H1 (cell line): ENCODE results near the gene HDAC8. TPM values are rescaled to one million over a fixed set of nuclear protein-coding genes. Genes with fewer than 3 reads are reported as not detected.

Source experiments
- CTCF ChIA-PET: fragments of 300-600 bp; sonication (Branson Sonifier 250); formaldehyde crosslinking; loops from one replicate; lab custom pipeline; 2021; ENCODE audit not compliant: partially characterized antibody; lab: Charles Lee
- POLR2A ChIA-PET: fragments of 300-600 bp; sonication (Branson Sonifier 250); formaldehyde crosslinking; loops from one replicate; lab custom pipeline; 2021; ENCODE audit warnings: inconsistent platforms; ENCODE audit not compliant: partially characterized antibody; lab: Charles Lee
- DNase-seq, 2 experiments: peaks; one replicate each; pipeline versions ENCODE4 v3.0.0 to v3.0.0-alpha.2; 2010 to 2022; ENCODE audit warnings: low spot score in 2 of 2, low read depth in 1 of 2, mixed read lengths in 1 of 2
- FAIRE-seq: peaks from 2 replicates; lab custom pipeline; 2011; peaks lifted over from hg19 to GRCh38; lab: Jason Lieb, UNC
- H2AFZ ChIP-seq: 2 replicates; pipeline ENCODE4 v1.8.1; 2012; ENCODE audit warnings: low read length, inconsistent platforms
- H2AK5ac ChIP-seq: 2 replicates; pipeline ENCODE4 v1.6.1; 2013; ENCODE audit warnings: low read depth, low read length
- H2BK120ac ChIP-seq: replicated peaks from 2 replicates; pipeline ENCODE3; 2013; ENCODE audit warnings: low read depth, low read length, inconsistent platforms
- H2BK12ac ChIP-seq: 2 replicates; pipeline ENCODE4 v1.6.1; 2013; ENCODE audit warnings: low read depth, low read length
- H2BK15ac ChIP-seq: 2 replicates; pipeline ENCODE4 v1.6.1; 2013; ENCODE audit warnings: low read length
- H2BK20ac ChIP-seq: 2 replicates; pipeline ENCODE4 v1.6.1; 2013; ENCODE audit warnings: low read length
- H2BK5ac ChIP-seq: 2 replicates; pipeline ENCODE4 v1.6.1; 2013; ENCODE audit warnings: low read depth, low read length
- H3K14ac ChIP-seq: 2 replicates; pipeline ENCODE4 v1.6.1; 2013; ENCODE audit warnings: inconsistent platforms; ENCODE audit not compliant: insufficient read length
- H3K18ac ChIP-seq: 2 replicates; pipeline ENCODE4 v1.6.1; 2013; ENCODE audit warnings: low read length; ENCODE audit errors: extremely low read depth
- H3K23ac ChIP-seq: 2 replicates; pipeline ENCODE4 v1.6.1; 2013; ENCODE audit warnings: inconsistent platforms; ENCODE audit not compliant: insufficient read length
- H3K23me2 ChIP-seq: 2 replicates; pipeline ENCODE4 v1.6.1; 2013; ENCODE audit warnings: low read depth, low read length
- H3K27ac ChIP-seq: 2 replicates; pipeline ENCODE4 v1.6.1; 2011; ENCODE audit warnings: low read depth, low read length, inconsistent platforms
- H3K27me3 ChIP-seq, 4 experiments: replicated peaks in 1 of 4; 1 replicate in 1 of 4; 2 replicates in 3 of 4; pipeline versions ENCODE4 v1.6.1 to v1.8.1; 2011 to 2013; ENCODE audit warnings: low read length in 3 of 4, mild to moderate bottlenecking in 3 of 4, inconsistent platforms in 2 of 4, mixed read lengths in 2 of 4, moderate library complexity in 1 of 4; ENCODE audit not compliant: control insufficient read depth in 3 of 4, insufficient read depth in 3 of 4; ENCODE audit errors: extremely low read depth in 1 of 4
- H3K36me3 ChIP-seq, 4 experiments: 2 replicates each; pipeline versions ENCODE4 v1.6.1 to v1.8.1; 2011 to 2013; ENCODE audit warnings: mild to moderate bottlenecking in 4 of 4, low read length in 3 of 4, moderate library complexity in 2 of 4, control low read depth in 1 of 4, inconsistent platforms in 1 of 4; ENCODE audit not compliant: insufficient read depth in 4 of 4, control insufficient read depth in 2 of 4
- H3K4ac ChIP-seq: replicated peaks from 2 replicates; pipeline ENCODE3; 2013; ENCODE audit warnings: low read length, low read depth, mixed read lengths, inconsistent platforms; ENCODE audit not compliant: insufficient read length
- H3K4me1 ChIP-seq, 4 experiments: replicated peaks in 1 of 4; 1 replicate in 1 of 4; 2 replicates in 3 of 4; pipeline versions ENCODE4 v1.6.1 to v1.8.1; 2011 to 2013; ENCODE audit warnings: low read length in 3 of 4, inconsistent platforms in 2 of 4, mixed read lengths in 1 of 4; ENCODE audit not compliant: insufficient read depth in 4 of 4, control insufficient read depth in 3 of 4
- H3K4me2 ChIP-seq, 2 experiments: 2 replicates each; pipeline versions ENCODE4 v1.6.1 to v1.8.1; 2011 to 2013; ENCODE audit warnings: low read depth in 2 of 2, low read length in 2 of 2, control low read depth in 1 of 2, inconsistent platforms in 1 of 2, mild to moderate bottlenecking in 1 of 2; ENCODE audit not compliant: insufficient read depth in 1 of 2
- H3K4me3 ChIP-seq, 4 experiments: fragments of 200-600, 300-600 bp in 1 of 4; sonication (generic), shearing (Covaris generic), sonication (Bioruptor Twin) in 1 of 4; 2 replicates each; pipeline versions ENCODE4 v1.5.1 to v1.8.1; 2011 to 2016; ENCODE audit warnings: low read length in 4 of 4, low read depth in 3 of 4, control low read depth in 2 of 4, inconsistent platforms in 2 of 4, mild to moderate bottlenecking in 2 of 4, mixed read lengths in 1 of 4, moderate library complexity in 1 of 4; ENCODE audit not compliant: insufficient read depth in 2 of 4; ENCODE audit errors: extremely low read depth in 1 of 4
- H3K56ac ChIP-seq: replicated peaks from 2 replicates; pipeline ENCODE3; 2013; ENCODE audit warnings: low read depth, mild to moderate bottlenecking, mixed read lengths, low read length, inconsistent platforms; ENCODE audit not compliant: insufficient read length
- H3K79me1 ChIP-seq: 2 replicates; pipeline ENCODE4 v1.6.1; 2013; ENCODE audit warnings: low read depth, low read length, control low read depth
- H3K79me2 ChIP-seq, 2 experiments: 2 replicates each; pipeline versions ENCODE4 v1.6.1 to v1.8.1; 2012 to 2013; ENCODE audit warnings: low read length in 2 of 2, mild to moderate bottlenecking in 2 of 2, inconsistent platforms in 1 of 2; ENCODE audit not compliant: insufficient read depth in 2 of 2, control insufficient read depth in 1 of 2
- H3K9ac ChIP-seq, 4 experiments: replicated peaks in 1 of 4; 1 replicate in 1 of 4; 2 replicates in 3 of 4; pipeline versions ENCODE4 v1.6.1 to v1.8.1; 2011 to 2013; ENCODE audit warnings: low read depth in 3 of 4, low read length in 3 of 4, control low read depth in 2 of 4, mild to moderate bottlenecking in 2 of 4, moderate library complexity in 2 of 4, inconsistent platforms in 1 of 4; ENCODE audit errors: extremely low read depth in 1 of 4
- H3K9me3 ChIP-seq, 2 experiments: 2 replicates each; pipeline versions ENCODE4 v1.6.1 to v1.8.1; 2012 to 2013; ENCODE audit warnings: mild to moderate bottlenecking in 2 of 2, moderate library complexity in 2 of 2, control low read depth in 1 of 2, inconsistent platforms in 1 of 2, low read depth in 1 of 2, low read length in 1 of 2, mixed read lengths in 1 of 2; ENCODE audit not compliant: insufficient read depth in 2 of 2
- H4K20me1 ChIP-seq, 2 experiments: replicated peaks in 1 of 2; 2 replicates each; pipeline versions ENCODE3 to v1.8.1; 2011 to 2013; ENCODE audit warnings: inconsistent platforms in 2 of 2, low read length in 2 of 2, mild to moderate bottlenecking in 1 of 2; ENCODE audit not compliant: insufficient read depth in 2 of 2, control insufficient read depth in 1 of 2
- H4K5ac ChIP-seq: 2 replicates; pipeline ENCODE4 v1.6.1; 2013; ENCODE audit warnings: low read length, low read depth, mixed read lengths, inconsistent platforms; ENCODE audit not compliant: insufficient read length
- H4K8ac ChIP-seq: 2 replicates; pipeline ENCODE4 v1.8.0; 2013; ENCODE audit warnings: mild to moderate bottlenecking, moderate library complexity, low read length, inconsistent platforms; ENCODE audit not compliant: insufficient read depth; ENCODE audit errors: extremely low read depth
- H4K91ac ChIP-seq: replicated peaks from 2 replicates; pipeline ENCODE3; 2013; ENCODE audit warnings: low read length, mixed read lengths, inconsistent platforms; ENCODE audit not compliant: insufficient read length
- CEBPB ChIP-seq: IDR thresholded peaks from 2 replicates; pipeline ENCODE4 v1.6.1; 2012; ENCODE audit warnings: low read depth, low read length
- SIRT6 ChIP-seq: IDR thresholded peaks from one replicate; pipeline ENCODE4 v1.7.1; 2012; ENCODE audit warnings: low read length, inconsistent platforms
- WGBS, 2 experiments: shearing (Covaris generic) in 1 of 2; methylation state at CpG; one replicate each; pipeline versions ENCODE4 v1.1.6 to v1.1.7; 2013 to 2015; ENCODE audit warnings: low lambda C conversion rate in 2 of 2, mixed read lengths in 2 of 2, inconsistent platforms in 1 of 2, low coverage in 1 of 2, missing lambda C conversion rate in 1 of 2; ENCODE audit not compliant: insufficient replicate concordance in 2 of 2, insufficient coverage in 1 of 2, insufficient read length in 1 of 2; ENCODE audit errors: extremely low coverage in 1 of 2, missing lambda C conversion rate in 1 of 2; 5-methylcytosine and 5-hydroxymethylcytosine counted together
- polyA plus RNA-seq, 7 experiments: library from polyadenylated mRNA; depleted of rRNA in 3 of 7; stranded (reverse) in 5 of 7; unstranded in 2 of 7; fragments of >200 nt in 5 of 7; fragments of 200-250 nt in 2 of 7; gene quantifications; 1 replicate in 5 of 7; 2 replicates in 1 of 7; 4 replicates in 1 of 7; pipeline versions ENCODE4 v1.2.1 to v1.2.3, GENCODE V29; 2011 to 2013; ENCODE audit warnings: missing spikeins in 2 of 7, mixed read lengths in 2 of 7
- total RNA-seq: library from RNA; stranded (reverse); fragmentation: NEBNext Ultra II Directional; extraction: Animal tissue kit (Norgen Biotek cat#: 25700); gene quantifications from 2 replicates; pipeline ENCODE4 v1.2.1, GENCODE V29; 2021

The HDAC8 gene
- total and polyA plus RNA-seq, 2 of the 8 experiments (the other 6 are each of a cell fraction or from before 2014, with no cell fraction given) = 9.7 to 20.3 TPM

DNA sequence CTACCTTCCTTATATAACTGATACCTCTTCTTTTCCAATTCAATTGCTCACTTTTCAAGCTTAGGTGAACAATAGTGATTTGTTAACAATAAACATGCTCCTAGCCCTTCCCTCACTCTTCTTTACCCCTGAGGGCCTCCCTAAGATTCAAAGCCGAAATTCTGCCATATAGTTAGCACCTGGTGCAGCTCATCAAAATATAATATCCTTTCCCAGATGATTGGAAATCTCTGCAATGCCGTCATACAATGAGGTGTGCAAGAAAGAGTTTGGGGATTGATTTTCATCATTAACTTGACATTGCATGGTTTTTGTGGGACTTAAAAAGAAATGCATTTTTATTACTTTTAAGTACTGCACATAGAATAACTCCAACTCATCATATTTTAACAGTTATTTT is 95.3 kb downstream of the HDAC8 start:
- WGBS, 2 experiments = 94% methylated on average over 2 of the region's 2 CpGs; no CpG with 5 or more reads in 1 of the 2 experiments
- Histone ChIP-seq H3K4ac (no peak overlapping the region), H3K9me3 (no peaks in the 10 kb centered on the region), H3K4me1 (peaks cover 0 to 3% (median 1%) of the 10 kb centered on the region in 4 experiments; a peak in 3 of 7 replicates), H3K79me1 (no peaks in the 10 kb centered on the region), H3K56ac (no peak overlapping the region), H4K5ac (no peak overlapping the region), H2BK5ac (no peak overlapping the region), H3K27me3 (no peaks in the 10 kb centered on the region), H2BK15ac (no peak overlapping the region), H3K36me3 (no peaks in the 10 kb centered on the region), H3K18ac (no peak overlapping the region), H3K79me2 (no peaks in the 10 kb centered on the region), H2AK5ac (no peak overlapping the region), H3K9ac (no peak overlapping the region), H3K27ac (no peak overlapping the region), H4K8ac (no peak overlapping the region), H2BK12ac (no peak overlapping the region), H3K23ac (no peak overlapping the region), H3K23me2 (no peaks in the 10 kb centered on the region), H2AFZ (no peak overlapping the region), H4K20me1 (no peaks in the 10 kb centered on the region), H2BK120ac (no peak overlapping the region), H4K91ac (no peak overlapping the region), H3K4me2 (no peak overlapping the region), H3K4me3 (no peak overlapping the region), H2BK20ac (no peak overlapping the region), H3K14ac (no peak overlapping the region)
- TF ChIP-seq SIRT6 = no peak
- no peak for TF ChIP-seq CEBPB
- DNase-seq (no peak), FAIRE-seq (no peak)
- ChIA-PET CTCF (no interaction called here), POLR2A (no interaction called here)
